ENCODE results near the gene ASIC2. TPM values are rescaled to one million over a fixed set of nuclear protein-coding genes. Genes with fewer than 3 reads are reported as not detected.

The ASIC2 gene
- polyA plus RNA-seq, 1 donor = 9.3 TPM

GRCh38 chr17:33118391-33119075 lies 174.6 kb downstream of the ASIC2 start:
- no peak for DNase-seq
- no CpG with 5 or more reads among the region's 8 CpGs for WGBS (ENCODE audit: insufficient coverage, low lambda C conversion rate)
- no peaks in the 10 kb centered on the region for H3K36me3 ChIP-seq (ENCODE audit: control insufficient read depth, insufficient read depth, low read length)

GRCh38 chr17:33116021-33116551 lies 177.0 kb downstream of the ASIC2 start:
- H3K27me3 ChIP-seq (ENCODE audit: control insufficient read depth, insufficient read depth, low read length) = no peaks in the 10 kb centered on the region
- no peak for DNase-seq
- no peaks in the 10 kb centered on the region for H3K36me3 ChIP-seq (ENCODE audit: control insufficient read depth, insufficient read depth, low read length)
- H3K9me3 ChIP-seq (ENCODE audit: control insufficient read depth, low read depth, low read length) = no peaks in the 10 kb centered on the region
- H3K4me3 ChIP-seq (ENCODE audit: low read length) = no peak overlapping the region
- WGBS (ENCODE audit: insufficient coverage, low lambda C conversion rate) = 20% methylated on average over 1 of the region's 13 CpGs
- no peak overlapping the region for H3K27ac ChIP-seq (ENCODE audit: low read length)
- H3K4me1 ChIP-seq (ENCODE audit: control insufficient read depth, insufficient read depth, low read length) = no peaks in the 10 kb centered on the region

More at GRCh38 chr17:33118391-33119075, 174.6 kb downstream of the ASIC2 start:
- no peaks in the 10 kb centered on the region for H3K9me3 ChIP-seq (ENCODE audit: control insufficient read depth, low read depth, low read length)
- H3K4me3 ChIP-seq (ENCODE audit: low read length) = no peak overlapping the region
- H3K4me1 ChIP-seq (ENCODE audit: control insufficient read depth, insufficient read depth, low read length) = no peaks in the 10 kb centered on the region
- H3K27ac ChIP-seq (ENCODE audit: low read length) = no peak overlapping the region
- H3K27me3 ChIP-seq (ENCODE audit: control insufficient read depth, insufficient read depth, low read length) = no peaks in the 10 kb centered on the region

GRCh38 chr17:33115366-33115765 lies 177.7 kb downstream of the ASIC2 start:
- H3K9me3 ChIP-seq (ENCODE audit: control insufficient read depth, low read depth, low read length) = no peaks in the 10 kb centered on the region
- H3K4me1 ChIP-seq (ENCODE audit: control insufficient read depth, insufficient read depth, low read length) = no peaks in the 10 kb centered on the region
- no peak for DNase-seq
- WGBS (ENCODE audit: insufficient coverage, low lambda C conversion rate) = 87% methylated on average over 3 of the region's 5 CpGs
- no peaks in the 10 kb centered on the region for H3K36me3 ChIP-seq (ENCODE audit: control insufficient read depth, insufficient read depth, low read length)
- H3K27ac ChIP-seq (ENCODE audit: low read length) = no peak overlapping the region
- no peak overlapping the region for H3K4me3 ChIP-seq (ENCODE audit: low read length)
- no peaks in the 10 kb centered on the region for H3K27me3 ChIP-seq (ENCODE audit: control insufficient read depth, insufficient read depth, low read length)

- Histone ChIP-seq H3K27me3 (ENCODE audit: control insufficient read depth, insufficient read depth, low read length) (no peaks in the 10 kb centered on the region), H3K9me3 (ENCODE audit: control insufficient read depth, low read depth, low read length) (no peaks in the 10 kb centered on the region), H3K4me3 (ENCODE audit: low read length) (no peak overlapping the region), H3K4me1 (ENCODE audit: control insufficient read depth, insufficient read depth, low read length) (no peaks in the 10 kb centered on the region), H3K27ac (ENCODE audit: low read length) (no peak overlapping the region), H3K36me3 (ENCODE audit: control insufficient read depth, insufficient read depth, low read length) (no peaks in the 10 kb centered on the region)
- no CpG with 5 or more reads among the region's 3 CpGs for WGBS (ENCODE audit: insufficient coverage, low lambda C conversion rate)
- no peak for DNase-seq
Observed at GRCh38 chr17:33113991-33114370, 179.1 kb downstream of the ASIC2 start.

GRCh38 chr17:33113276-33113990 lies 179.7 kb downstream of the ASIC2 start:
- Histone ChIP-seq H3K36me3 (ENCODE audit: control insufficient read depth, insufficient read depth, low read length) (no peaks in the 10 kb centered on the region), H3K9me3 (ENCODE audit: control insufficient read depth, low read depth, low read length) (no peaks in the 10 kb centered on the region), H3K27me3 (ENCODE audit: control insufficient read depth, insufficient read depth, low read length) (no peaks in the 10 kb centered on the region), H3K4me3 (ENCODE audit: low read length) (no peak overlapping the region), H3K4me1 (ENCODE audit: control insufficient read depth, insufficient read depth, low read length) (no peaks in the 10 kb centered on the region), H3K27ac (ENCODE audit: low read length) (no peak overlapping the region)
- peak; percentile 2 to 11 for DNase-seq
- WGBS (ENCODE audit: insufficient coverage, low lambda C conversion rate) = no CpG with 5 or more reads among the region's 6 CpGs

GRCh38 chr17:33112763-33113162 lies 180.3 kb downstream of the ASIC2 start:
- WGBS (ENCODE audit: insufficient coverage, low lambda C conversion rate) = 71% methylated on average over 1 of the region's 4 CpGs
- H3K27me3 ChIP-seq (ENCODE audit: control insufficient read depth, insufficient read depth, low read length) = no peaks in the 10 kb centered on the region
- DNase-seq = no peak

GRCh38 chr17:33109336-33110072 lies 183.6 kb downstream of the ASIC2 start:
- no peak for DNase-seq
- H3K9me3 ChIP-seq (ENCODE audit: control insufficient read depth, low read depth, low read length) = no peaks in the 10 kb centered on the region
- no peak overlapping the region for H3K27ac ChIP-seq (ENCODE audit: low read length)
- WGBS (ENCODE audit: insufficient coverage, low lambda C conversion rate) = no CpG with 5 or more reads among the region's 5 CpGs
- peaks cover 7% of the 10 kb centered on the region for H3K36me3 ChIP-seq (ENCODE audit: control insufficient read depth, insufficient read depth, low read length)
- no peak overlapping the region for H3K4me3 ChIP-seq (ENCODE audit: low read length)
- no peaks in the 10 kb centered on the region for H3K4me1 ChIP-seq (ENCODE audit: control insufficient read depth, insufficient read depth, low read length)
- H3K27me3 ChIP-seq (ENCODE audit: control insufficient read depth, insufficient read depth, low read length) = no peaks in the 10 kb centered on the region

More at GRCh38 chr17:33112763-33113162, 180.3 kb downstream of the ASIC2 start:
- H3K9me3 ChIP-seq (ENCODE audit: control insufficient read depth, low read depth, low read length) = no peaks in the 10 kb centered on the region
- peaks cover 2% of the 10 kb centered on the region for H3K36me3 ChIP-seq (ENCODE audit: control insufficient read depth, insufficient read depth, low read length)
- H3K27ac ChIP-seq (ENCODE audit: low read length) = no peak overlapping the region
- H3K4me1 ChIP-seq (ENCODE audit: control insufficient read depth, insufficient read depth, low read length) = no peaks in the 10 kb centered on the region
- H3K4me3 ChIP-seq (ENCODE audit: low read length) = no peak overlapping the region

GRCh38 chr17:33106525-33107165 lies 186.4 kb downstream of the ASIC2 start:
- WGBS (ENCODE audit: insufficient coverage, low lambda C conversion rate) = 100% methylated on average over 1 of the region's 6 CpGs
- H3K4me3 ChIP-seq (ENCODE audit: low read length) = no peak overlapping the region
- H3K27me3 ChIP-seq (ENCODE audit: control insufficient read depth, insufficient read depth, low read length) = no peaks in the 10 kb centered on the region
- H3K4me1 ChIP-seq (ENCODE audit: control insufficient read depth, insufficient read depth, low read length) = no peaks in the 10 kb centered on the region
- H3K27ac ChIP-seq (ENCODE audit: low read length) = no peak overlapping the region
- peaks cover 10% of the 10 kb centered on the region for H3K36me3 ChIP-seq (ENCODE audit: control insufficient read depth, insufficient read depth, low read length)
- H3K9me3 ChIP-seq (ENCODE audit: control insufficient read depth, low read depth, low read length) = no peaks in the 10 kb centered on the region
- no peak for DNase-seq

GRCh38 chr17:33105911-33106310 lies 187.2 kb downstream of the ASIC2 start:
- WGBS (ENCODE audit: insufficient coverage, low lambda C conversion rate) = 57% methylated on average over 1 of the region's 3 CpGs
- Histone ChIP-seq H3K4me1 (ENCODE audit: control insufficient read depth, insufficient read depth, low read length) (no peaks in the 10 kb centered on the region), H3K27ac (ENCODE audit: low read length) (no peak overlapping the region), H3K27me3 (ENCODE audit: control insufficient read depth, insufficient read depth, low read length) (no peaks in the 10 kb centered on the region), H3K36me3 (ENCODE audit: control insufficient read depth, insufficient read depth, low read length) (peaks cover 10% of the 10 kb centered on the region), H3K9me3 (ENCODE audit: control insufficient read depth, low read depth, low read length) (no peaks in the 10 kb centered on the region), H3K4me3 (ENCODE audit: low read length) (no peak overlapping the region)
- DNase-seq = no peak

GRCh38 chr17:33099906-33100305 lies 193.2 kb downstream of the ASIC2 start:
- peaks cover 4% of the 10 kb centered on the region for H3K36me3 ChIP-seq (ENCODE audit: control insufficient read depth, insufficient read depth, low read length)
- no peaks in the 10 kb centered on the region for H3K4me1 ChIP-seq (ENCODE audit: control insufficient read depth, insufficient read depth, low read length)
- DNase-seq = no peak
- no peaks in the 10 kb centered on the region for H3K27me3 ChIP-seq (ENCODE audit: control insufficient read depth, insufficient read depth, low read length)
- no peak overlapping the region for H3K4me3 ChIP-seq (ENCODE audit: low read length)
- no peak overlapping the region for H3K27ac ChIP-seq (ENCODE audit: low read length)
- H3K9me3 ChIP-seq (ENCODE audit: control insufficient read depth, low read depth, low read length) = no peaks in the 10 kb centered on the region
- WGBS (ENCODE audit: insufficient coverage, low lambda C conversion rate) = no CpG with 5 or more reads among the region's 2 CpGs
